CD4-positive, CD25-positive, alpha-beta regulatory T cell (primary cell): ENCODE results near the gene PMEPA1. TPM values are rescaled to one million over a fixed set of nuclear protein-coding genes. Genes with fewer than 3 reads are reported as not detected.
A peak's percentile ranks its signal among the peaks of the same experiment; 100 is the strongest.

ENCODE experiments used
- ATAC-seq, 2 donors: fragments of 150-1000 bp; cut with Tn5 transposase; one replicate each; pipeline ENCODE4 v1.10.0; 2021; ENCODE audit warnings: low read depth in 2 of 2, moderate number of reproducible peaks in 2 of 2, moderate library complexity in 1 of 2
- DNase-seq, 3 donors: peaks; one replicate each; pipeline versions ENCODE4 v3.0.0 to v3.0.0-alpha.2; 2012 to 2022; ENCODE audit warnings: mixed read lengths in 1 of 3
- H3K27ac ChIP-seq: one replicate; pipeline ENCODE4 v1.7.0; 2013; ENCODE audit warnings: mild to moderate bottlenecking, low read length; ENCODE audit not compliant: insufficient read depth, poor library complexity, severe bottlenecking
- H3K27me3 ChIP-seq: one replicate; pipeline ENCODE4 v1.7.0; 2013; ENCODE audit warnings: low read length; ENCODE audit not compliant: control insufficient read depth, insufficient read depth
- H3K36me3 ChIP-seq: one replicate; pipeline ENCODE4 v1.7.0; 2013; ENCODE audit warnings: mild to moderate bottlenecking, low read length, moderate library complexity; ENCODE audit not compliant: control insufficient read depth, insufficient read depth
- H3K4me1 ChIP-seq: 2 replicates; pipeline ENCODE4 v1.7.0; 2013; ENCODE audit warnings: mild to moderate bottlenecking, low read length; ENCODE audit not compliant: insufficient read depth, control insufficient read depth, poor library complexity, severe bottlenecking
- H3K4me3 ChIP-seq: one replicate; pipeline ENCODE4 v1.7.0; 2013; ENCODE audit warnings: low read depth, mild to moderate bottlenecking, low read length, moderate library complexity
- H3K9me3 ChIP-seq, 2 experiments: 1 replicate in 1 of 2; 2 replicates in 1 of 2; pipeline ENCODE4 v1.7.0; 2013; ENCODE audit warnings: low read length in 2 of 2, mild to moderate bottlenecking in 1 of 2, moderate library complexity in 1 of 2; ENCODE audit not compliant: control insufficient read depth in 2 of 2
- H3K27ac Mint-ChIP-seq, 3 donors: one replicate each; pipeline ENCODE4 v1.8.0; 2020 to 2022; ENCODE audit warnings: mild to moderate bottlenecking in 3 of 3, mixed read lengths in 3 of 3, moderate library complexity in 2 of 3
- H3K27me3 Mint-ChIP-seq: one replicate; pipeline ENCODE4 v1.8.0; 2022; ENCODE audit warnings: mild to moderate bottlenecking, mixed read lengths
- H3K36me3 Mint-ChIP-seq: one replicate; pipeline ENCODE4 v1.8.0; 2020; ENCODE audit warnings: mixed read lengths
- H3K4me1 Mint-ChIP-seq, 4 donors: one replicate each; pipeline ENCODE4 v1.8.0; 2020 to 2022; ENCODE audit warnings: mixed read lengths in 4 of 4, mild to moderate bottlenecking in 1 of 4
- H3K4me3 Mint-ChIP-seq, 4 donors: one replicate each; pipeline ENCODE4 v1.8.0; 2020 to 2022; ENCODE audit warnings: mild to moderate bottlenecking in 4 of 4, mixed read lengths in 4 of 4, moderate library complexity in 3 of 4
- H3K9me3 Mint-ChIP-seq, 7 donors: one replicate each; pipeline ENCODE4 v1.8.0; 2020 to 2022; ENCODE audit warnings: mixed read lengths in 7 of 7, mild to moderate bottlenecking in 3 of 7, moderate library complexity in 2 of 7
- polyA plus RNA-seq, 4 donors: library from polyadenylated mRNA; unstranded; fragments of 300-500 nt; fragmentation: Illumina TruSeq; gene quantifications; one replicate each; pipeline ENCODE4 v1.2.3, GENCODE V29; 2021
- total RNA-seq: library from RNA; stranded (reverse); gene quantifications from one replicate; pipeline ENCODE4 v1.2.3, GENCODE V29; 2022

Gene PMEPA1
- total and polyA plus RNA-seq, 5 donors from 2014 or later: 0.36 to 4.0 (median 0.86) TPM

GRCh38 chr20:57684808-57685140, 25.0 kb downstream of the PMEPA1 start:
- no peak overlapping the region for H3K4me3 ChIP-seq
- Mint-ChIP-seq H3K36me3 (no peaks in the 10 kb centered on the region), H3K9me3 (no peaks in the 10 kb centered on the region), H3K4me3 (no peak overlapping the region), H3K4me1 (peaks cover 0 to 17% (median 8%) of the 10 kb centered on the region in 4 donors), H3K27ac (no peak overlapping the region), H3K27me3 (peaks cover 5% of the 10 kb centered on the region)
- ATAC-seq (no peak), DNase-seq (no peak)
- no peak overlapping the region for H3K27ac ChIP-seq
- H3K9me3 ChIP-seq: no peaks in the 10 kb centered on the region
- H3K4me1 ChIP-seq: no peaks in the 10 kb centered on the region
- no peaks in the 10 kb centered on the region for H3K36me3 ChIP-seq
- no peaks in the 10 kb centered on the region for H3K27me3 ChIP-seq

GRCh38 chr20:57683881-57684807, 25.7 kb downstream of the PMEPA1 start:
- Histone ChIP-seq H3K9me3 (no peaks in the 10 kb centered on the region), H3K36me3 (no peaks in the 10 kb centered on the region), H3K4me1 (no peaks in the 10 kb centered on the region), H3K4me3 (no peak overlapping the region), H3K27me3 (no peaks in the 10 kb centered on the region), H3K27ac (no peak overlapping the region)
- Mint-ChIP-seq H3K27ac (no peak overlapping the region), H3K27me3 (peaks cover 5% of the 10 kb centered on the region), H3K36me3 (no peaks in the 10 kb centered on the region), H3K4me3 (no peak overlapping the region), H3K4me1 (peaks cover 0 to 17% (median 8%) of the 10 kb centered on the region in 4 donors), H3K9me3 (no peaks in the 10 kb centered on the region)
- ATAC-seq (no peak), DNase-seq (no peak)

DNA sequence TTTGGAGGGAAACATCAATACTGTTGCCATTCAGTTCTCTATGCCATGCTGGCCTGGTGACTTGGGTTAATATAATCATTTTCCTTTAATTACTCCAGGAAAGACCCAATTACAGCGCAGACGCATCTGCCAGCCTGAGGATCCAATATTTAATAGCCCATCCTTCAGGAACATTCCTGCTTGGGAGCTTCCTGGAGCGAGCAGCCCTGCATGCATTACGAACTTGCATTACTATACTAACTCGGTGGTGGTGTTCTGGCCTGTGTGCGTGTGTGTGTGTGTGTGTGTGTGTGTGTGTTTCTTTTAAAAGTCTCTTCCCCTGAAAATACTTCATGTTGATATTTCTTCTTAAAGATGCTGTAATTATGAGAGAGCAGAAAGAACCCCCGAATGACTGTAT, 26.5 kb downstream of the PMEPA1 start:
- no peaks in the 10 kb centered on the region for H3K36me3 Mint-ChIP-seq
- no peaks in the 10 kb centered on the region for H3K9me3 Mint-ChIP-seq
- H3K4me1 Mint-ChIP-seq: peaks cover 0 to 17% (median 12%) of the 10 kb centered on the region in 4 donors
- H3K27ac Mint-ChIP-seq: no peak overlapping the region
- DNase-seq (no peak), ATAC-seq (no peak)
- H3K4me3 Mint-ChIP-seq: no peak overlapping the region
- H3K36me3 ChIP-seq: no peaks in the 10 kb centered on the region
- H3K27me3 ChIP-seq: no peaks in the 10 kb centered on the region
- no peak overlapping the region for H3K27ac ChIP-seq
- no peaks in the 10 kb centered on the region for H3K4me1 ChIP-seq
- peaks cover 5% of the 10 kb centered on the region for H3K27me3 Mint-ChIP-seq
- H3K4me3 ChIP-seq: no peak overlapping the region
- no peaks in the 10 kb centered on the region for H3K9me3 ChIP-seq

DNA sequence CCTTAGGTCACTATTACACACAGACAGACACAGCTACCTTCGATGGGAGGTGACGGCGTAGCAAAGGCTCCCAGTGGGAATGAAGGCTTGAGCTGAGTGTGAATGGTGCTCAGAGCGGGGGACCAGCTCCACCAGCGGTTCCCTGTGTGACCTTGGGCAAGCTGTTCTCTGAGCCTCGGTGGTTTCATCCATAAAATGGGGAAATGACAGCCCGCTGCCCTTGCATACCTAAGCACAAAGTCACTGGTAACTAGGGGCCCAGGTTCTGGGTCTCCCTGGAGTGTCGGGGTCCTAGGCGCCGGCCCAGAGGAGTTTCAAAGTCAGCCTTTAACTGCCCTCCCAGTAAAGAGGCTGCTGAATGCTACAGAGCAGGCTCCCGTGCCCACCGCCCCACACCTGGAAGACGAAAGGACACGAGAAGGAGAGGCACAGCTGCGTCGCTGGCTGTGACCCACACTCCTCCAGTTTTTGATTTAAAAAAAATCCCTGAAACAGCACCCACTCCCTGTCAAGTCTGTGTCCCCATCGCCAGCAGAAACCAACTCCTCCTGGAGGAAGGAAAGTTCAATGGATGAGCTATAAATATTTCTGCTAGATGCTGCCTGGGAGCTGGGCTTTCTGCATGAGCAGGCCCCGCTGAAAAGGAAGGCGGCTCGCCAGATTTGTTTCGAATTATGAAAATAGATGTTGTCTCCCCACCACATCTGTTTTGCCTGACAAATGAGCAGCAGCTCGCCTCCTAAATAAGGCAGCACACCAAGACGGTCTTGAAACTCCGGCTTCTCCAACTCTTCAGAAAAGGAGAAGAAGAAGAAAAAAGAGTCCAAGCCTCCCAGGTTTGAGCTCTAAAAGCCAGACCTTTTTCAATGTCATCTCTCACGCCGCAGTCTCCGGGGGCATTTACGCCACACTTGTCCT, 27.4 kb downstream of the PMEPA1 start:
- Mint-ChIP-seq H3K9me3 (no peaks in the 10 kb centered on the region), H3K4me3 (no peak overlapping the region), H3K36me3 (peaks cover 4% of the 10 kb centered on the region), H3K27me3 (peaks cover 5% of the 10 kb centered on the region), H3K27ac (peak overlapping the region in 2 of 3 donors; percentile 73 to 83), H3K4me1 (peaks cover 6 to 17% (median 12%) of the 10 kb centered on the region in 4 donors)
- ATAC-seq: no peak
- Histone ChIP-seq H3K36me3 (no peaks in the 10 kb centered on the region), H3K27me3 (no peaks in the 10 kb centered on the region), H3K4me1 (no peaks in the 10 kb centered on the region), H3K4me3 (no peak overlapping the region), H3K9me3 (no peaks in the 10 kb centered on the region), H3K27ac (no peak overlapping the region)
- no peak for DNase-seq

GRCh38 chr20:57680934-57681914, 28.6 kb downstream of the PMEPA1 start:
- DNase-seq (peak in 2 of 3 donors; percentile 38 to 50), ATAC-seq (peak; percentile 78 to 84)
- peak overlapping the region in 2 of 3 donors; percentile 73 to 83 for H3K27ac Mint-ChIP-seq
- H3K4me3 Mint-ChIP-seq: peak overlapping the region in 1 of 4 donors; percentile 53
- Histone ChIP-seq H3K27ac (no peak overlapping the region), H3K9me3 (no peaks in the 10 kb centered on the region), H3K36me3 (no peaks in the 10 kb centered on the region), H3K27me3 (no peaks in the 10 kb centered on the region), H3K4me3 (no peak overlapping the region), H3K4me1 (no peaks in the 10 kb centered on the region)
- H3K36me3 Mint-ChIP-seq: peaks cover 7% of the 10 kb centered on the region
- peaks cover 5% of the 10 kb centered on the region for H3K27me3 Mint-ChIP-seq
- peaks cover 6 to 21% (median 14%) of the 10 kb centered on the region in 4 donors for H3K4me1 Mint-ChIP-seq
- H3K9me3 Mint-ChIP-seq: no peaks in the 10 kb centered on the region

DNA sequence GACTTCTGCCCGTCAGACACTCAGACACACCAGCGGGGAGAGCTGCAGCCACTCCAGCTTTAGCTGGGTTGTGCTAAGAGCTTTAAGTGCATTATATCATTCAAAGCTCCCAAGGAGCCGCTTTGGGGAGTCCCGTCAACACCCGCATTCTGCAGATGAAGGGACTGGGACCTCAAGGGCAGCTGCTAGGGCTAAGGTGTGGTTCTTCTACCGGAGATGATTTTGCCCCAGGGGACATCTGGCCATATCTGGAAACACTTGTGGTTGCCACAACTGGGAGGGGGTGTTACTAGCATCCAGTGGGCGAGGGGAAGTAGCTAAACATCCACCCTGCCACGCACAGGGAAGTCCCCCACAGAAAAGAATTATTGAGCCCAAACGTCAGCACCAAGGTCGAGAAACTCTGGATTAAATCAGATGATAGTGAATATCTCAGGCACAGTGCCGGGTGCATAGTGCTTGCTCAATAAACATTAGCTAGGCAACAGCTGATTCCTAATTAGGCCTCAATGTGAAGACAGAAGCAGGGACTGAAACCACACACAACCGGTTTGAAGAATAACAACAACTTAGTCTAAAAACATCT, 29.6 kb downstream of the PMEPA1 start:
- Mint-ChIP-seq H3K9me3 (no peaks in the 10 kb centered on the region), H3K4me1 (peaks cover 6 to 21% (median 14%) of the 10 kb centered on the region in 4 donors), H3K36me3 (peaks cover 7% of the 10 kb centered on the region), H3K27ac (no peak overlapping the region), H3K27me3 (no peaks in the 10 kb centered on the region), H3K4me3 (peak overlapping the region in 1 of 4 donors; percentile 53)
- Histone ChIP-seq H3K4me3 (no peak overlapping the region), H3K9me3 (no peaks in the 10 kb centered on the region), H3K36me3 (no peaks in the 10 kb centered on the region), H3K4me1 (no peaks in the 10 kb centered on the region), H3K27ac (no peak overlapping the region), H3K27me3 (no peaks in the 10 kb centered on the region)
- peak in 1 of 2 donors; percentile 7 for ATAC-seq
- DNase-seq: no peak
